AG04450 (cell line): ENCODE data around the gene HEPHL1. TPM values are rescaled to one million over a fixed set of nuclear protein-coding genes. Genes with fewer than 3 reads are reported as not detected.

Source experiments
- CTCF ChIA-PET: fragments of 300-600, 350-600 bp; formaldehyde crosslinking; extraction: SDS; loops from one replicate; lab custom pipeline; 2022; ENCODE audit warnings: antibody characterized with exemption, inconsistent platforms; lab: Charles Lee
- POLR2A ChIA-PET: fragments of 350-600 bp; formaldehyde crosslinking; extraction: SDS; loops from one replicate; lab custom pipeline; 2021; ENCODE audit warnings: antibody characterized with exemption, inconsistent platforms; lab: Yijun Ruan, JAX
- DNase-seq: peaks from one replicate; pipeline ENCODE4 v3.0.0-alpha.2; 2011; ENCODE audit warnings: low read depth, low spot score
- H3K27ac ChIP-seq: one replicate; pipeline ENCODE4 v1.5.1; 2012; ENCODE audit warnings: low read depth, low read length, control low read depth
- H3K27me3 ChIP-seq: one replicate; pipeline ENCODE4 v1.6.0; 2012; ENCODE audit warnings: low read length; ENCODE audit not compliant: control insufficient read depth, insufficient read depth
- H3K4me3 ChIP-seq: 2 replicates; pipeline ENCODE4 v1.5.1; 2011; ENCODE audit warnings: mild to moderate bottlenecking, low read depth, low read length, control low read depth
- H3K9me3 ChIP-seq: 2 replicates; pipeline ENCODE4 v1.5.1; 2012; ENCODE audit warnings: low read length; ENCODE audit not compliant: control insufficient read depth, insufficient read depth
- CTCF ChIP-seq: IDR thresholded peaks from 2 replicates; pipeline ENCODE4 v1.5.1; 2011; ENCODE audit warnings: low read depth, low read length, control low read depth, inconsistent platforms
- polyA plus RNA-seq: library from polyadenylated mRNA; depleted of rRNA; stranded (reverse); fragments of >200 nt; gene quantifications from 2 replicates; pipeline ENCODE4 v1.2.3, GENCODE V29; 2011

HEPHL1 gene
- polyA plus RNA-seq, 1 experiment: 0.02 TPM

GRCh38 chr11:94018721-94019120 is 2.4 kb upstream of the HEPHL1 start:
- TF ChIP-seq CTCF: no peak
- Histone ChIP-seq H3K9me3 (no peaks in the 10 kb centered on the region), H3K27me3 (no peaks in the 10 kb centered on the region), H3K27ac (no peak overlapping the region), H3K4me3 (no peak overlapping the region)
- ChIA-PET CTCF (no interaction called here), POLR2A (interaction anchor here (0.6 kb wide), 1 partner anchor 10 kb away, joined by 3 read pairs; no protein-coding TSS in a partner anchor)
- DNase-seq: no peak

DNA sequence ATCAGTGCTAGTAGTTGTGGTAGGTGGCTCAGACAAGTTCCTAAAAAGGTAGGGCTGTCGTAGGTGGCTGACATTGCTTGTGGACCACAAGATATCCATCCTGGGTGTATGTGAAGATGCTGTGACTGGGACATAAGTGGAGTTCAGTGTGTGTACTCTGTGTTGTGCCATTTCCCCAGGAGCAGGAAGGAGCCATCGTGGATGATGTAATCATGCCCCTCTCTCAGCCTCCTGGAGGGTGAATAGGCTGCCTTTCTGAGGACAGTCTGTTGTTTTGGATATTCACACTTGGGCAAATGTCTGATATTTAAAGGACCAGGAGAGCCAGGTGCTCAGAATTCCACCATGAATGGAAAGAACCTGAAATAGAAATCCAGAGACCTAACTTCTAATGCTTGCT is 2.7 kb downstream of the HEPHL1 start:
- no peak overlapping the region for H3K4me3 ChIP-seq
- POLR2A ChIA-PET: no interaction called here
- peaks cover 5% of the 10 kb centered on the region; the same call in 1 of the 2 replicates for H3K9me3 ChIP-seq
- CTCF ChIA-PET: no interaction called here
- no peak for DNase-seq
- no peak overlapping the region for H3K27ac ChIP-seq
- TF ChIP-seq CTCF: no peak
- H3K27me3 ChIP-seq: no peaks in the 10 kb centered on the region

- DNase-seq: no peak
- no peaks in the 10 kb centered on the region for H3K27me3 ChIP-seq
- no peak for TF ChIP-seq CTCF
- no peak overlapping the region for H3K4me3 ChIP-seq
- H3K9me3 ChIP-seq: peaks cover 5% of the 10 kb centered on the region; the same call in 1 of the 2 replicates
- POLR2A ChIA-PET: no interaction called here
- CTCF ChIA-PET: no interaction called here
- H3K27ac ChIP-seq: no peak overlapping the region
Observed at GRCh38 chr11:94024547-94024946, 3.4 kb downstream of the HEPHL1 start.

- H3K9me3 ChIP-seq: peaks cover 5% of the 10 kb centered on the region; the same call in 1 of the 2 replicates
- no peak overlapping the region for H3K4me3 ChIP-seq
- H3K27ac ChIP-seq: no peak overlapping the region
- ChIA-PET POLR2A (no interaction called here), CTCF (no interaction called here)
- TF ChIP-seq CTCF: no peak
- no peaks in the 10 kb centered on the region for H3K27me3 ChIP-seq
- DNase-seq: no peak
Observed at GRCh38 chr11:94025690-94026394, 4.7 kb downstream of the HEPHL1 start.

- DNase-seq: no peak
- ChIA-PET CTCF (interaction anchor here (1.0 kb wide), 1 partner anchor 132 kb away, joined by 3 read pairs; no protein-coding TSS in a partner anchor), POLR2A (no interaction called here)
- Histone ChIP-seq H3K4me3 (no peak overlapping the region), H3K9me3 (peaks cover 5% of the 10 kb centered on the region; the same call in 1 of the 2 replicates), H3K27ac (no peak overlapping the region), H3K27me3 (no peaks in the 10 kb centered on the region)
- no peak for TF ChIP-seq CTCF
Observed at GRCh38 chr11:94027210-94027609, 6.1 kb downstream of the HEPHL1 start.
